ENCODE data around the gene ZXDB.
"Not testable (repeated sequence)": the region's sequence is repeated elsewhere in the genome, so short reads cannot be mapped to it uniquely, and the experiment has no call there.

The ZXDB gene

GRCh38 chrX:57591284-57592159, at the start of gene ZXDB:
Gene ZXDB, plus strand, starts transcription at chrX:57592011. Its CDS starts 38 bp downstream, at chrX:57592049.
- FAIRE-seq: peak; percentile 62
- DNase-seq (ENCODE audit: extremely low spot score, insufficient read length, low read depth): not testable (repeated sequence)

DNA sequence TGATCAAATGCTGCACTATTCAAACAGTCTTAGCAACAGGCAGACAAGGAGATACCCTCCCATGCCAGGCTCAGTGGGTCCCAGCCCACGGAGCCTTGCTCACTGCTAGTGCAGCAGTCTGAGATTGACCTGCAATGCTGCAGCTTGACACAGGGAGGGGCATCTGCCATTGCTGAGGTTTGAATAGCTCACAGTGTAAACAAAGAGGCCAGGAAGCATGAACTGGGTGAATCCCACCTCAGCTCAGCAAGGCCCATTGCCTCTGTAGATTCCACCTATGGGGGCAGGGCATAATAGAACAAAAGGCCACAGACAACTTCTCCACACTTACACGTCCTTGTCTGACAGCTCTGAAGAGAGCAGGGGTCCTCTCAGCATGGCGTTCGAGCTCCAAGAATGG, 26.6 kb upstream of the ZXDB start:
- DNase-seq (ENCODE audit: extremely low spot score, insufficient read length, low read depth) (no peak), FAIRE-seq (no peak)

- FAIRE-seq: peak; percentile 63
- DNase-seq (ENCODE audit: extremely low spot score, insufficient read length, low read depth): no peak
Observed at GRCh38 chrX:57573754-57574153, 18.1 kb upstream of the ZXDB start.

- peak; percentile 68 for FAIRE-seq
- DNase-seq (ENCODE audit: extremely low spot score, insufficient read length, low read depth): not testable (repeated sequence)
Observed at GRCh38 chrX:57582948-57583347, 8.9 kb upstream of the ZXDB start.

DNA sequence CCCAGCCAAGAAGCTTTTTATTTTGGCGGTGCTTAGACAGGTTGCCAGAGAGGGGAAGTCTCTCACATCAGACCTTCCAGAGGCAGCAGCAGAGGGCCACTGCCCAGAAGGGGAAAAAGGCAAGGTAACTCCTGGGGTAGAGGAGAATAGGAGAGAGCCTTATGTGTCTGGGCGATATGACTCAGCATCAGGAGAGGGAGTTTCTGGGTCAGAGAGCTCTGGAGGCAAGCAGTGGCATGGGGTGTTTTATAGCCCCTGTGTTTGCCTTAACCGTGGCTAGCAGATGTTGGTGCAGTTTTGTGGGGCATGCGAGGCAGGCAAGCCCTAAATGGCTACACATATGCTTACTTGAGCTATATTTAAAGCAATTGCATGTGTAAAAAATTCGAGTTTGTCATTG, 8.3 kb upstream of the ZXDB start:
- FAIRE-seq (no peak), DNase-seq (ENCODE audit: extremely low spot score, insufficient read length, low read depth) (no peak)

DNA sequence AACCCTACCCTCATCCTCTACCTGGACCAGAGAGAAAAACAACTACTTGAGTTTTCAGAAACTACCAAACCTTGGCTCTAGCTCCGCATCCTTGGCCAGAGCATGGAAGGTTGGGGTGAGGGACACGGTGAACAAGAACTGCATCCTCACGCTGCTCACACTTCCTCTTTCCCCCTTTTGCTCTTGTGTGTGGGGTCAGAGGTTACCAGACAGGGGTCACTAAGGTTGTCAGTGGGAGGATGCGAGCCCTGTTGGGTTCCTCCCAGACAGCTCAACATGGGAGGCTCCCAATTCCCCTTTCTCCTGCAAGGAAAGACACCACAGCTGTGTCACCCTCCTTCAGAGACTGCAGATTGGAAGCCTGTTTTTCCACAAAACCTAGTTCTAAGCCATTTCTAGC, 5.5 kb upstream of the ZXDB start:
- DNase-seq (ENCODE audit: extremely low spot score, insufficient read length, low read depth): no peak
- no peak for FAIRE-seq

DNA sequence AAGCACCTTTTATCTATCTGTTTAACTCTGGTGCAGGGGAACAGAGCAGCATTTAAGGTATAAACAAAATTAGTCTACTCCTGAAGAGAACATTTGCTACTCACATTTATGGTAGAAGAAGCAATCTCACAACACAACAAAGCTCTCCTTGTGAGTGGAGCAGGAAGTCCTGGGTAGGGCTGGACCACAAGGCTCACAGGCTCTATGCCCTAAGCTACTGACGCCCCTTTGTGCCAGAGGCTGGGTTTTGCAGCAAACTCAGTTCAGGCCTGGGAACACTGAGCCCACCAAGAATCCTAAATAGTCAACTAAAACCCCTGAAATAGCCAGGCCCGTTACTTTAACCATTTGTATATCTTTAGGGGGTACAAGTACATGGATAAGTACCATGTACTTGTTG, 4.7 kb upstream of the ZXDB start:
- FAIRE-seq (no peak), DNase-seq (ENCODE audit: extremely low spot score, insufficient read length, low read depth) (no peak)

GRCh38 chrX:57587607-57588006, 4.2 kb upstream of the ZXDB start:
- DNase-seq (ENCODE audit: extremely low spot score, insufficient read length, low read depth): no peak
- FAIRE-seq: peak; percentile 67

DNA sequence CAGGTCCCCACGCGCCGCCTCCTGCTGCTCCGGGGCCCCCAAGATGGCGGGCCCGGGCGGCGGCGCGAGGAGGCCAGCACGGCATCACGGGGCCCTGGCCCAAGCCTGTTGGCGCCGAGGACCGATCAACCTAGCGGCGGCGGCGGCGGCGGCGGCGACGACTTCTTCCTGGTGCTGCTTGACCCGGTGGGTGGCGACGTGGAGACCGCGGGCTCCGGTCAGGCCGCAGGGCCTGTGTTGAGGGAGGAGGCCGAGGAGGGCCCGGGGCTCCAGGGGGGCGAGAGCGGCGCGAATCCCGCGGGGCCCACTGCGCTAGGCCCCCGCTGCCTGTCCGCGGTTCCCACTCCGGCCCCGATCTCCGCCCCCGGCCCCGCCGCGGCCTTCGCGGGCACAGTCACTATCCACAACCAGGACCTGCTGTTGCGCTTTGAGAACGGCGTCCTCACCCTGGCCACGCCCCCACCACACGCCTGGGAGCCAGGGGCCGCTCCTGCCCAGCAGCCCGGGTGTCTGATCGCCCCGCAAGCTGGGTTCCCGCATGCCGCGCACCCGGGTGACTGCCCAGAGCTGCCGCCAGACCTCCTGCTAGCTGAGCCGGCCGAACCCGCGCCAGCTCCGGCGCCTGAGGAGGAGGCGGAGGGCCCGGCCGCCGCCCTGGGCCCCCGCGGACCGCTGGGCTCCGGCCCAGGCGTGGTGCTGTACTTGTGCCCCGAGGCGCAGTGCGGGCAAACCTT, 516 bp downstream of the ZXDB start:
- not testable (repeated sequence) for DNase-seq (ENCODE audit: extremely low spot score, insufficient read length, low read depth)
- FAIRE-seq: peak; percentile 63

GRCh38 chrX:57592894-57593215, 1.0 kb downstream of the ZXDB start:
- not testable (repeated sequence) for DNase-seq (ENCODE audit: extremely low spot score, insufficient read length, low read depth)
- FAIRE-seq: peak; percentile 21

- no peak for FAIRE-seq
Observed at GRCh38 chrX:57595381-57595811, 3.6 kb downstream of the ZXDB start.

DNA sequence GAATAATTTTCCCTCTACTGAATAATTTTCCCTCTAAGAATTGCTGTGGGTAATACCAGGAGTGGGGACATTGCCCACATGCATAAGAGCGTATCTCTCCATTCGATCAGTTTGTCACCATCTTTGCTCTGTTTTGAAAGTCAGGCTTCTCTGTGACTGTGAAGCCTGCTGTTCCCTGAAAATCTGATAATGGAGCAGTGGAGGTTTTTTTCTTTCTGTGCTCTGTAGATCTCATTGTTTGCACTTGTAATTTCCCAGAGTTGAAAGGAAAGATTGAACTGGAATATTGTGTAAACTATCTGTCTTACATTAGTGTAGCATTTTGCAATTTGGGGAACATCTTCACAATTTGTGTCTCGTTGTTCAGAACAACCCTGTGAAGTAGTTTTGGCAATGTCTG, 4.3 kb downstream of the ZXDB start:
- no peak for DNase-seq (ENCODE audit: extremely low spot score, insufficient read length, low read depth)
- no peak for FAIRE-seq

More at GRCh38 chrX:57595381-57595811, 3.6 kb downstream of the ZXDB start:
- no peak for DNase-seq (ENCODE audit: extremely low spot score, insufficient read length, low read depth)

GRCh38 chrX:57596516-57596915, 4.7 kb downstream of the ZXDB start:
- FAIRE-seq (no peak), DNase-seq (ENCODE audit: extremely low spot score, insufficient read length, low read depth) (no peak)

- DNase-seq (ENCODE audit: extremely low spot score, insufficient read length, low read depth) (no peak), FAIRE-seq (no peak)
Observed at GRCh38 chrX:57607295-57608187, 15.7 kb downstream of the ZXDB start.

DNA sequence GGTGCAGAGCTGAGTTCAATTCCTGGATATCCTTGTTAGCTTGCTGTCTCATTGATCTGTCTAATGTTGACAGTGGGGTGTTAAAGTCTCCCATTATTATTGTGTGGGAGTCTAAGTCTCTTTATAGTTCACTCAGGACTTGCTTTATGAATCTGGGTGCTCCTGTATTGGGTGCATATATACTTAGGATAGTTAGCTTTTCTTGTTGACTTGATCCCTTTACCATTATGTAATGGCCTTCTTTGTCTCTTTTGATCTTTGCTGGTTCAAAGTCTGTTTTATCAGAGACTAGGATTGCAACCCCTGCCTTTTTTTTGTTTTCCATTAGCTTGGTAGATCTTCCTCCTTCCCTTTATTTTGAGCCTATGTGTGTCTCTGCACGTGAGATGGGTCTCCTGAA, 21.5 kb downstream of the ZXDB start:
- FAIRE-seq; DNase-seq (ENCODE audit: extremely low spot score, insufficient read length, low read depth): not testable (repeated sequence)

GRCh38 chrX:57629438-57629837, 37.6 kb downstream of the ZXDB start:
- DNase-seq (ENCODE audit: extremely low spot score, insufficient read length, low read depth); FAIRE-seq: not testable (repeated sequence)

DNA sequence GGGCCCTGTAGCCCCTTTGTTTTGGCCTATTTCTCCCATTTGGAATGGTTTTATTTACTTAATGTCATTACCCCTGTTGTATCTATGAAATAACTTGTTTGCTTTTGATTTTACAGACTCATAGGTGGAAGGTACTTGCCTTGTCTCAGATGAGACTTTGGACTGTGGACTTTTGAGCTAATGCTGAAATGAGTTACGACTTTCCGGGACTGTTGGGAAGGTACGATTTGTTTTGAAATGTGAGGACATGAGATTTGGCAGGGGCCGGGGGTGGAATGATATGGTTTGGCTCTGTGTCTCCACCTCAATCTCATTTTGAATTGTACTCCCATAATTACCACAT, 48.8 kb downstream of the ZXDB start:
- no peak for DNase-seq (ENCODE audit: extremely low spot score, insufficient read length, low read depth)
- no peak for FAIRE-seq

DNA sequence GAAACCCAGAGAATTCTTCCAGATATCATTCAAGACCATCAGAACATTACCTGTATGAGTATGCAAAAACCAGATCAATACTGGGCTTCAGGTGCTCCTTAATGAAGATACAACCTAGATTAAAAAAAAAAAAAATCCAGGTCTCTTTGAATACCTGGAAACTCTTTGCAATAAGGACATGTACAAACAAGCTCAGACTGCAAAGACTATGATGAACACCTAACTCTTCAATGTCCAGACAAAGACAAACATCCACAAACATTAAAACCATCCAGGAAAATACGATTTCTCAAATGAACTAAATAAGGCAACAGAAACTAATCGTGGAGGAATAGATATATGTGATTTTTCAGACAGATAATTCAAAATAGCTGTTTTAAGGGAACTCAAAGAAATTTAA, 49.5 kb downstream of the ZXDB start:
- FAIRE-seq (no peak), DNase-seq (ENCODE audit: extremely low spot score, insufficient read length, low read depth) (no peak)

- DNase-seq (ENCODE audit: extremely low spot score, insufficient read length, low read depth): no peak
- FAIRE-seq: no peak
Observed at GRCh38 chrX:57643698-57644097, 51.9 kb downstream of the ZXDB start.

- no peak for DNase-seq (ENCODE audit: extremely low spot score, insufficient read length, low read depth)
- FAIRE-seq: no peak
Observed at GRCh38 chrX:57647020-57647419, 55.2 kb downstream of the ZXDB start.

All from GM18507 (cell line).